ENCODE results near the gene UBL7. TPM values are rescaled to one million over a fixed set of nuclear protein-coding genes. Genes with fewer than 3 reads are reported as not detected.

UBL7 gene
- polyA plus RNA-seq = 100 to 1,000 TPM; 110 to 163 (median 128) TPM

GRCh38 chr15:74460871-74461846 lies at the start of gene UBL7:
Gene UBL7 (minus strand): TSS chr15:74461160. CDS start chr15:74458867, 2,293 bp downstream.
- Mint-ChIP-seq H3K36me3 (peaks cover 4 to 13% (median 10%) of the 10 kb centered on the region in 3 donors), H3K27ac (peak within 1 kb of the TSS; percentile 86 to 95 (median 89)), H3K9me3 (no peaks in the 10 kb centered on the region), H3K4me3 (peak within 1 kb of the TSS; percentile 90 to 94 (median 93)), H3K4me1 (peaks cover 36 to 59% of the 10 kb centered on the region in 2 donors), H3K27me3 (ENCODE audit: low read depth in 3 of 3) (peaks cover 0 to 3% (median 0%) of the 10 kb centered on the region in 3 donors)
- peak; percentile 92 to 93 (median 93) for DNase-seq

DNA sequence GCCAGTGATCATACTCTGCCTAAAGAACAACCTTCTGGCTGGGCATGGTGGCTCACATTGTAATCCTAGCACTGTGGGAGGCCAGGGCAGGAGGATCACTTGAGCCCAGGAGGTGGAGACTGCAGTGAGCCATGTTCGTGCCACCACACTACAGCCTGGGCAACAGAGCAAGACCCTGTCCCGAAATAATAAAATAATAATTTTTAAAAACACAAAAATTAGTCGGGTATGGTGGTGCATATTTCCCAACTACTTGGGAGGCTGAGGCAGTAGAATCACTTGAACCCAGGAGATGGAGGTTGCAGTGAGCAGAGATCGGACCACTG lies 45.5 kb upstream of the UBL7 start:
- no peak for DNase-seq
- H3K27me3 Mint-ChIP-seq (ENCODE audit: low read depth in 3 of 3) = peaks cover 0 to 1% (median 0%) of the 10 kb centered on the region in 3 donors
- H3K27ac Mint-ChIP-seq = no peak overlapping the region
- no peak overlapping the region for H3K4me3 Mint-ChIP-seq
- H3K36me3 Mint-ChIP-seq = peaks cover 8 to 16% (median 14%) of the 10 kb centered on the region in 3 donors
- H3K9me3 Mint-ChIP-seq = no peaks in the 10 kb centered on the region
- peaks cover 0 to 2% of the 10 kb centered on the region in 2 donors for H3K4me1 Mint-ChIP-seq

DNA sequence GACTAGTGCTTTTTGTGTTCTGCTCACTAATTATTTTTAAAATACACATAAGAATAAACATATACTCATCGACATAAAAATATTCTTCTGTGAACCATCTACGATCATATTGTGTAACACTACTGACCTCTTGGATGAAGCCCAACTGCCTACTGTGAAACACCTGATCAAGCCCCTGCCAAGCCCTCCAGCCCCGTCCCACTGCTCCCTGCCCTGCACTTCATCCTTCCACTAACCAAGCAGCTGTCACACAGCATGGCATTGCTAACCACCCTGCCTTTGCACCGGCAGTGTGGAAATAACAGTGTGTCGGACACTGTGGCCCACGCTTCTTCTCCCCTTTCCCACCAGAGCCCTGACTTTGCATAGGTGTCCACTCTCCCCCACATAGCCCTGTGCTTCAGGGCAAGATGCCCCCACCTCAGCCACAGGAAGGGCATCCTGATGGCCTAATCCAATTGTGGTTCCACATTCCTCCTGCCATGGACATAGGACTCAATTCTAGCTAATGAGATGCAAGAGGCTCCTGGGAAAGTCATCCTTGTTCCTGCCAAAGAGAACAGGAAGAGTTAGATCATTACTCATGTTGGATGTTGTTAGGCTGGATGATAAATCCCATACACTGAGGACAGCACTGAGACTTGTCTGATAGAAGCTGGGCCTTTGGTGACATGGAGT lies 45.0 kb upstream of the UBL7 start:
- Mint-ChIP-seq H3K36me3 (peaks cover 8 to 16% (median 14%) of the 10 kb centered on the region in 3 donors), H3K27me3 (ENCODE audit: low read depth in 3 of 3) (peaks cover 0 to 1% (median 0%) of the 10 kb centered on the region in 3 donors), H3K9me3 (no peaks in the 10 kb centered on the region), H3K4me1 (no peaks in the 10 kb centered on the region), H3K4me3 (no peak overlapping the region), H3K27ac (peak overlapping the region in 1 of 6 donors; percentile 78)
- no peak for DNase-seq

GRCh38 chr15:74504836-74505235 lies 43.9 kb upstream of the UBL7 start:
- peaks cover 8 to 16% (median 14%) of the 10 kb centered on the region in 3 donors for H3K36me3 Mint-ChIP-seq
- no peaks in the 10 kb centered on the region for H3K9me3 Mint-ChIP-seq
- DNase-seq = no peak
- no peak overlapping the region for H3K27ac Mint-ChIP-seq
- H3K4me1 Mint-ChIP-seq = no peaks in the 10 kb centered on the region
- H3K27me3 Mint-ChIP-seq (ENCODE audit: low read depth in 3 of 3) = peaks cover 0 to 1% (median 0%) of the 10 kb centered on the region in 3 donors
- H3K4me3 Mint-ChIP-seq = no peak overlapping the region

- Mint-ChIP-seq H3K36me3 (peaks cover 8 to 16% (median 14%) of the 10 kb centered on the region in 3 donors), H3K4me1 (no peaks in the 10 kb centered on the region), H3K27me3 (ENCODE audit: low read depth in 3 of 3) (peaks cover 0 to 1% (median 0%) of the 10 kb centered on the region in 3 donors), H3K4me3 (no peak overlapping the region), H3K27ac (no peak overlapping the region), H3K9me3 (no peaks in the 10 kb centered on the region)
- DNase-seq = no peak
Observed at GRCh38 chr15:74504418-74504817, 43.5 kb upstream of the UBL7 start.

DNA sequence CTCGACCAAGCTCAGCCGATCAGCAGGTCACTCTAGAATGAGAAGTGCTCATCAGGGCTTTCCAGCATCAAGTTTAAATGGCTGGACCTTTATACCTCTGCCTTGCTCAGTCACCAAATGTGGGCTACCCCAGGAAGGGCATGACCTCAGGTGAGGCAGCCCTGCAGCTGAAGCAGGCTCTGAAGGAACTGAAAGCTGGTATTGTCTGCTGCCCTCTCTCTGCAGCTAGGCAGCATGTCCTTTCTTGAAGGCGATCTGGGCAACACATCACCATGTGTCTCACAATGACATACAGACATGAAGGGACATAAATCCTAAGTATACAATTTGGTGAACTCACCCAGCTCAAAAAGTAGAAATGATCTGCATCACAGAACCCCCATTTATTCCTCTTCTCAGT lies 41.3 kb upstream of the UBL7 start:
- Mint-ChIP-seq H3K4me1 (no peaks in the 10 kb centered on the region), H3K9me3 (no peaks in the 10 kb centered on the region), H3K36me3 (peaks cover 8 to 16% (median 14%) of the 10 kb centered on the region in 3 donors), H3K4me3 (no peak overlapping the region), H3K27me3 (ENCODE audit: low read depth in 3 of 3) (peaks cover 0 to 1% (median 0%) of the 10 kb centered on the region in 3 donors), H3K27ac (peak overlapping the region in 1 of 6 donors; percentile 44)
- no peak for DNase-seq

- Mint-ChIP-seq H3K4me1 (no peaks in the 10 kb centered on the region), H3K4me3 (no peak overlapping the region), H3K27me3 (ENCODE audit: low read depth in 3 of 3) (peaks cover 0 to 1% (median 0%) of the 10 kb centered on the region in 3 donors), H3K9me3 (no peaks in the 10 kb centered on the region), H3K27ac (no peak overlapping the region), H3K36me3 (peaks cover 8 to 14% (median 8%) of the 10 kb centered on the region in 3 donors)
- DNase-seq = no peak
Observed at GRCh38 chr15:74500401-74500800, 39.4 kb upstream of the UBL7 start.

DNA sequence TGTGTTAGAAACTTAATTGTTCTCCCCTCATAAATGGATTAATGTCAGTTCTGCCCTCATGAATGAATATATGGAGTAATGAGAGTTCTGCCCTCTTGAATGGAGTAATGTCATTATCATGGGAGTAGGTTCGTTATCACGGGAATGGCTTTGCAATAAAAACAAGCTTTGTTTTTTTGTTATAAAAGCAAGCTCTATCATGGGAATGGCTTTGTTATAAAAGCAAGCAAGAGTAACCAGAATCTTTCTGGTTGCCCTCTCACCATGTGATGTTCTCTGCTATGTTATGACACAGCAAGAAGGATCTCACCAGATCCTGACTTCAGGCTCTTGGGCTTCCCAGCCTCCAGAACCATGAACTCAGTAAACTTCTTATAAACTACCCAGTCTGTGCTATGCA lies 38.4 kb upstream of the UBL7 start:
- no peaks in the 10 kb centered on the region for H3K27me3 Mint-ChIP-seq (ENCODE audit: low read depth in 3 of 3)
- H3K4me3 Mint-ChIP-seq = no peak overlapping the region
- H3K27ac Mint-ChIP-seq = no peak overlapping the region
- H3K4me1 Mint-ChIP-seq = no peaks in the 10 kb centered on the region
- H3K36me3 Mint-ChIP-seq = peaks cover 7 to 13% (median 8%) of the 10 kb centered on the region in 3 donors
- H3K9me3 Mint-ChIP-seq = no peaks in the 10 kb centered on the region
- no peak for DNase-seq

DNA sequence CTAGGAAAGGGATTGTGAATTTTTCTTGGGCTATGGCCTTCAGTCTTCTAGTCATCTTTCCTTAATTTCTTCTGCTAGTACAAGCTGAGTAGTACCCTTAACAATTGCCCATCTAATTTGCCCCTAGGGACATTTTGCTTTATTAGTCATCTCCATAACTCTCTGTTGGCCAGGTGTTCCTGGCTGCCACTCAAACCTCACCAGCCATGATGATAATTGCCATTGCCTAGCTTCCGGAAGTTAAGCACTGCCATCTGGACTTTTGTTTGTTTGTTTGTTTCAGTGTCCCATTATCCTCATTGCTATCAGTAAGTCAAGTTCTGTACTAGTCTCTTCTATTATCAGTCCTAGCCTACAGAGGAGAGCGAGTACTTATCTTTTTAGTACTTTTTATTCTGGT lies 36.6 kb upstream of the UBL7 start:
- no peaks in the 10 kb centered on the region for H3K9me3 Mint-ChIP-seq
- no peak overlapping the region for H3K4me3 Mint-ChIP-seq
- no peaks in the 10 kb centered on the region for H3K4me1 Mint-ChIP-seq
- DNase-seq = no peak
- H3K27ac Mint-ChIP-seq = peak overlapping the region in 1 of 6 donors; percentile 14
- H3K27me3 Mint-ChIP-seq (ENCODE audit: low read depth in 3 of 3) = no peaks in the 10 kb centered on the region
- peaks cover 3% of the 10 kb centered on the region in 3 donors for H3K36me3 Mint-ChIP-seq

GRCh38 chr15:74496648-74497047 lies 35.7 kb upstream of the UBL7 start:
- Mint-ChIP-seq H3K36me3 (peaks cover 0 to 2% (median 0%) of the 10 kb centered on the region in 3 donors), H3K4me3 (no peak overlapping the region), H3K27ac (no peak overlapping the region), H3K4me1 (no peaks in the 10 kb centered on the region), H3K9me3 (no peaks in the 10 kb centered on the region), H3K27me3 (ENCODE audit: low read depth in 3 of 3) (no peaks in the 10 kb centered on the region)
- no peak for DNase-seq

DNA sequence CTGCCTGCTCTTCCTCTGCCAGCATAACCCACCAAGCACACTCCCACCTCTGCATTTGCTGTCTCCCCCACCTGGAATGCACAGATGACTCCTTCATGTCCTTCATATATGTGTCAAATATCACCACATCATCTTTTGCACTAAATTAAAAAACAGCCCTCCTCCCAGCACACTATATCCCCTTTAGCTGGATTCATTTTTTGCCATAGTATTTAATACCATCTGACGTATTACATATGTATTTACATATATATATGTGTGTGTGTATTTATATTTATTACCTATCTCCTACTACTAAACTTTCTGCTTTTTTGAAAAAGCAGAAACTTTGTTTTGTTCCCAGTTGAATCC lies 29.4 kb upstream of the UBL7 start:
- no peak for DNase-seq
- H3K4me3 Mint-ChIP-seq = peak overlapping the region; percentile 18 to 73 (median 63)
- H3K36me3 Mint-ChIP-seq = peaks cover 0 to 4% (median 2%) of the 10 kb centered on the region in 3 donors
- no peaks in the 10 kb centered on the region for H3K9me3 Mint-ChIP-seq
- H3K4me1 Mint-ChIP-seq = peaks cover 21 to 32% of the 10 kb centered on the region in 2 donors
- peak overlapping the region; percentile 36 to 84 (median 80) for H3K27ac Mint-ChIP-seq
- peaks cover 0 to 2% (median 0%) of the 10 kb centered on the region in 3 donors for H3K27me3 Mint-ChIP-seq (ENCODE audit: low read depth in 3 of 3)

GRCh38 chr15:74489518-74490338 lies 28.8 kb upstream of the UBL7 start:
- peak overlapping the region; percentile 36 to 84 (median 80) for H3K27ac Mint-ChIP-seq
- peak overlapping the region; percentile 18 to 73 (median 63) for H3K4me3 Mint-ChIP-seq
- peak; percentile 57 to 65 (median 65) for DNase-seq
- H3K9me3 Mint-ChIP-seq = no peaks in the 10 kb centered on the region
- H3K4me1 Mint-ChIP-seq = peaks cover 21 to 32% of the 10 kb centered on the region in 2 donors
- peaks cover 0 to 4% (median 2%) of the 10 kb centered on the region in 3 donors for H3K36me3 Mint-ChIP-seq
- peaks cover 0 to 2% (median 0%) of the 10 kb centered on the region in 3 donors for H3K27me3 Mint-ChIP-seq (ENCODE audit: low read depth in 3 of 3)

DNA sequence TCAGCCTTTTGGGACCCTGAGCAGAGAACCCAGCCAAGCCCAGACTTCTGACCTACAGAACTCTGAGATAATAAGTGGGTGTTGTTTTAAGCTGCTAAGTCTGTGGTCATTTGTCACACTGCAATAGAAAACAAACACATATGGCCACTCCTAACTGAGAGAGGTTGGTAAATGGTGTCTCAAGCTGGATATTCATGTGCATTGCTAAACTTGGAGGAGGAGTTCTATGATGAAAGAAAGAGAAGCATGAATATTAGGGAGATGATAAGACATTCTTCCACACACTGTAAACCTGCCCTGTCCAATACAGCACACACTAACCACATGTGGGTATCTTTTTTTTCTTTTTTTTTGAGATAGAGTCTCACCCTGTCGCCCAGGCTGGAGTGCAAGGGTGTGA lies 27.8 kb upstream of the UBL7 start:
- no peak for DNase-seq
- Mint-ChIP-seq H3K9me3 (no peaks in the 10 kb centered on the region), H3K4me1 (peaks cover 21 to 32% of the 10 kb centered on the region in 2 donors), H3K36me3 (peaks cover 2 to 4% (median 3%) of the 10 kb centered on the region in 3 donors), H3K27ac (peak overlapping the region in 1 of 6 donors; percentile 11), H3K27me3 (ENCODE audit: low read depth in 3 of 3) (peaks cover 0 to 2% (median 1%) of the 10 kb centered on the region in 3 donors), H3K4me3 (no peak overlapping the region)

Measured in immature natural killer cell (primary cell).